ENCODE measurements around the gene CCDC34.

CCDC34 gene

GRCh38 chr11:27315836-27316235 is 47.2 kb downstream of the CCDC34 start:
- DNase-seq: no peak

GRCh38 chr11:27313157-27313821 is 49.7 kb downstream of the CCDC34 start:
- DNase-seq: no peak

- DNase-seq: no peak
Measured at GRCh38 chr11:27312110-27312509, 50.9 kb downstream of the CCDC34 start.

- DNase-seq: no peak
Measured at GRCh38 chr11:27310707-27311106, 52.3 kb downstream of the CCDC34 start.

GRCh38 chr11:27310182-27310581 is 52.8 kb downstream of the CCDC34 start:
- DNase-seq: no peak

GRCh38 chr11:27309046-27309445 is 54.0 kb downstream of the CCDC34 start:
- DNase-seq: no peak

GRCh38 chr11:27307232-27307631 is 55.8 kb downstream of the CCDC34 start:
- DNase-seq: no peak

GRCh38 chr11:27305751-27306150 is 57.3 kb downstream of the CCDC34 start:
- DNase-seq: no peak

GRCh38 chr11:27304514-27304913 is 58.5 kb downstream of the CCDC34 start:
- no peak for DNase-seq

- DNase-seq: no peak
Measured at GRCh38 chr11:27303903-27304302, 59.1 kb downstream of the CCDC34 start.

GRCh38 chr11:27300974-27301373 is 62.0 kb downstream of the CCDC34 start:
- no peak for DNase-seq

GRCh38 chr11:27297616-27298015 is 65.4 kb downstream of the CCDC34 start:
- no peak for DNase-seq

GRCh38 chr11:27296497-27296896 is 66.5 kb downstream of the CCDC34 start:
- DNase-seq: peak; percentile 43

GRCh38 chr11:27295928-27296327 is 67.1 kb downstream of the CCDC34 start:
- no peak for DNase-seq

- DNase-seq: peak; percentile 71
Measured at GRCh38 chr11:27294654-27295053, 68.4 kb downstream of the CCDC34 start.

- DNase-seq: no peak
Measured at GRCh38 chr11:27293515-27294417, 69.2 kb downstream of the CCDC34 start.

- no peak for DNase-seq
Measured at GRCh38 chr11:27292637-27293010, 70.4 kb downstream of the CCDC34 start.

- no peak for DNase-seq
Measured at GRCh38 chr11:27291954-27292636, 70.9 kb downstream of the CCDC34 start.

GRCh38 chr11:27291302-27291889 is 71.6 kb downstream of the CCDC34 start:
- DNase-seq: peak; percentile 4

- no peak for DNase-seq
Measured at GRCh38 chr11:27290261-27291050, 72.6 kb downstream of the CCDC34 start.

Measured in DMS153 (cell line).